Stimulated activated CD4-positive, alpha-beta T cell treated with anti-CD3 and anti-CD28 coated beads, Interleukin-12 subunit alpha, Interleukin-12 subunit beta, amount 100 ng/mL, for 4 hours (primary cell): ENCODE data around the gene DGKI.

Source experiments
- DNase-seq: peaks from one replicate; pipeline ENCODE4 v3.0.0-alpha.2; 2020

DGKI gene

GRCh38 chr7:137519181-137519691 is 327.5 kb downstream of the DGKI start:
- DNase-seq, result no peak

GRCh38 chr7:137513091-137513490 is 333.7 kb downstream of the DGKI start:
- no peak for DNase-seq

GRCh38 chr7:137507096-137507495 is 339.7 kb downstream of the DGKI start:
- no peak for DNase-seq

- DNase-seq, result no peak
Measured at GRCh38 chr7:137506031-137506430, 340.7 kb downstream of the DGKI start.

GRCh38 chr7:137501562-137501961 is 345.2 kb downstream of the DGKI start:
- no peak for DNase-seq

- DNase-seq, result no peak
Measured at GRCh38 chr7:137492889-137493288, 353.9 kb downstream of the DGKI start.

- no peak for DNase-seq
Measured at GRCh38 chr7:137489880-137490279, 356.9 kb downstream of the DGKI start.

- DNase-seq, result no peak
Measured at GRCh38 chr7:137488038-137488437, 358.7 kb downstream of the DGKI start.

- no peak for DNase-seq
Measured at GRCh38 chr7:137485818-137486217, 361.0 kb downstream of the DGKI start.

GRCh38 chr7:137484326-137484725 is 362.4 kb downstream of the DGKI start:
- DNase-seq, result no peak

GRCh38 chr7:137482466-137482865 is 364.3 kb downstream of the DGKI start:
- no peak for DNase-seq

GRCh38 chr7:137480824-137481365 is 365.9 kb downstream of the DGKI start:
- no peak for DNase-seq

- DNase-seq, result no peak
Measured at GRCh38 chr7:137480401-137480800, 366.4 kb downstream of the DGKI start.

GRCh38 chr7:137476937-137477336 is 369.8 kb downstream of the DGKI start:
- DNase-seq, result no peak

GRCh38 chr7:137475966-137476365 is 370.8 kb downstream of the DGKI start:
- no peak for DNase-seq

GRCh38 chr7:137474540-137475026 is 372.2 kb downstream of the DGKI start:
- DNase-seq, result no peak

- no peak for DNase-seq
Measured at GRCh38 chr7:137471128-137471527, 375.6 kb downstream of the DGKI start.

- DNase-seq, result no peak
Measured at GRCh38 chr7:137469858-137470257, 376.9 kb downstream of the DGKI start.

- no peak for DNase-seq
Measured at GRCh38 chr7:137469191-137469811, 377.5 kb downstream of the DGKI start.

GRCh38 chr7:137462847-137463246 is 383.9 kb downstream of the DGKI start:
- no peak for DNase-seq

GRCh38 chr7:137462074-137462715 is 384.6 kb downstream of the DGKI start:
- no peak for DNase-seq

- no peak for DNase-seq
Measured at GRCh38 chr7:137458399-137458798, 388.4 kb downstream of the DGKI start.

GRCh38 chr7:137454767-137455166 is 392.0 kb downstream of the DGKI start:
- DNase-seq, result no peak

GRCh38 chr7:137454246-137454724 is 392.5 kb downstream of the DGKI start:
- no peak for DNase-seq
